ENCODE results near the gene KAT2B. TPM values are rescaled to one million over a fixed set of nuclear protein-coding genes. Genes with fewer than 3 reads are reported as not detected.

The KAT2B gene
- total and polyA plus RNA-seq, 2 of the 13 experiments (the other 11 are each of a cell fraction or from before 2014, with no cell fraction given) = 0.97 to 1.7 TPM

- no peak for TF ChIP-seq ZNF441 (CRISPR knock-in tag; IDR thresholded peaks at IDR 0.05; ENCODE audit: borderline replicate concordance)
- TF ChIP-seq KDM5A (IDR thresholded peaks at IDR 0.05; ENCODE audit: borderline replicate concordance, low read length) = no peak
- TF ChIP-seq SALL1 (CRISPR knock-in tag; IDR thresholded peaks at IDR 0.05) = peak; percentile 53; the same call in 1 of the 2 replicates
- TF ChIP-seq EED (CRISPR knock-in tag; IDR thresholded peaks at IDR 0.05) = 0 out of 2 replicates have a peak, but pooled peaks have one; percentile 38
- TF ChIP-seq ZNF264 (CRISPR knock-in tag; IDR thresholded peaks at IDR 0.05) = no peak
- no peak for TF ChIP-seq ZNF816 (CRISPR knock-in tag; IDR thresholded peaks at IDR 0.05; ENCODE audit: borderline replicate concordance)
- TF ChIP-seq ZNF564 (CRISPR knock-in tag; IDR thresholded peaks at IDR 0.05) = peak; percentile 67
- TF ChIP-seq ZMYM3 (CRISPR knock-in tag; IDR thresholded peaks at IDR 0.05) = peak; percentile 53; the same call in 1 of the 2 replicates
- no peak for TF ChIP-seq PAWR (CRISPR knock-in tag; IDR thresholded peaks at IDR 0.05; ENCODE audit: borderline replicate concordance)
- TF ChIP-seq ZNF10 (CRISPR knock-in tag; IDR thresholded peaks at IDR 0.05; ENCODE audit: borderline replicate concordance, low read depth) = no peak
- TF ChIP-seq RBFOX2 (IDR thresholded peaks at IDR 0.05; ENCODE audit: low read depth, low read length) = peak; percentile 59
- 0 out of 2 replicates have a peak, but pooled peaks have one; percentile 39 for TF ChIP-seq MEIS2 (CRISPR knock-in tag; IDR thresholded peaks at IDR 0.05)
- TF ChIP-seq ERF (CRISPR knock-in tag; IDR thresholded peaks at IDR 0.05) = no peak
- no peak for TF ChIP-seq TERF1 (CRISPR knock-in tag; IDR thresholded peaks at IDR 0.05)
- TF ChIP-seq ZNF292 (CRISPR knock-in tag; IDR thresholded peaks at IDR 0.05; ENCODE audit: borderline replicate concordance, low read depth) = peak; percentile 27; the same call in 1 of the 2 replicates
- TF ChIP-seq ZNF740 (CRISPR knock-in tag; IDR thresholded peaks at IDR 0.05) = peak; percentile 98
- TF ChIP-seq ZBTB7A (CRISPR knock-in tag; IDR thresholded peaks at IDR 0.05) = 0 out of 2 replicates have a peak, but pooled peaks have one; percentile 50
- no peak for TF ChIP-seq RBM39 (IDR thresholded peaks at IDR 0.05; ENCODE audit: low read depth, low read length, poor library complexity, severe bottlenecking)
- TF ChIP-seq NAIF1 (CRISPR knock-in tag; IDR thresholded peaks at IDR 0.05; ENCODE audit: borderline replicate concordance) = no peak
- TF ChIP-seq KLF16 (CRISPR knock-in tag; IDR thresholded peaks at IDR 0.05) = peak in 1 of 2 experiments; percentile 71; a peak in 2 of 4 replicates
- TF ChIP-seq, protein P1, sequence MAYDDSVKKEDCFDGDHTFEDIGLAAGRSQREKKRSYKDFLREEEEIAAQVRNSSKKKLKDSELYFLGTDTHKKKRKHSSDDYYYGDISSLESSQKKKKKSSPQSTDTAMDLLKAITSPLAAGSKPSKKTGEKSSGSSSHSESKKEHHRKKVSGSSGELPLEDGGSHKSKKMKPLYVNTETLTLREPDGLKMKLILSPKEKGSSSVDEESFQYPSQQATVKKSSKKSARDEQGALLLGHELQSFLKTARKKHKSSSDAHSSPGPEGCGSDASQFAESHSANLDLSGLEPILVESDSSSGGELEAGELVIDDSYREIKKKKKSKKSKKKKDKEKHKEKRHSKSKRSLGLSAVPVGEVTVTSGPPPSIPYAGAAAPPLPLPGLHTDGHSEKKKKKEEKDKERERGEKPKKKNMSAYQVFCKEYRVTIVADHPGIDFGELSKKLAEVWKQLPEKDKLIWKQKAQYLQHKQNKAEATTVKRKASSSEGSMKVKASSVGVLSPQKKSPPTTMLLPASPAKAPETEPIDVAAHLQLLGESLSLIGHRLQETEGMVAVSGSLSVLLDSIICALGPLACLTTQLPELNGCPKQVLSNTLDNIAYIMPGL (CRISPR knock-in tag; IDR thresholded peaks at IDR 0.05; ENCODE audit: borderline replicate concordance in 1 of 2, low read depth in 1 of 2) = peak; percentile 69 to 90
- TF ChIP-seq XRCC5 (optimal IDR thresholded peaks at IDR 0.05; ENCODE audit: low read length) = peak; percentile 86
- TF ChIP-seq ZNF614 (CRISPR knock-in tag; IDR thresholded peaks at IDR 0.05; ENCODE audit: borderline replicate concordance) = no peak
- no peak for TF ChIP-seq NBN (conservative IDR thresholded peaks at IDR 0.05)
- no peak for TF ChIP-seq RBM22 (optimal IDR thresholded peaks at IDR 0.05; ENCODE audit: low read length)
- TF ChIP-seq HDAC2 (CRISPR knock-in tag; IDR thresholded peaks at IDR 0.05) = no peak
- peak; percentile 80 for TF ChIP-seq HNRNPK (IDR thresholded peaks at IDR 0.05; ENCODE audit: low read depth, low read length, poor library complexity, severe bottlenecking)
Observed at GRCh38 chr3:20039765-20040547, at the start of gene KAT2B (continued).
